ENCODE data around the gene ERP29. TPM values are rescaled to one million over a fixed set of nuclear protein-coding genes. Genes with fewer than 3 reads are reported as not detected.

ERP29 gene
- total and polyA plus RNA-seq, 4 donors = 35.6 to 140 (median 57.1) TPM

GRCh38 chr12:111975161-111975931 is 37.9 kb upstream of the ERP29 start:
- Histone ChIP-seq H3K4me1 (ENCODE audit: control insufficient read depth in 4 of 4, insufficient read depth in 4 of 4, low read length in 3 of 4) (no peaks in the 10 kb centered on the region), H3K27me3 (ENCODE audit: control insufficient read depth in 4 of 4, insufficient read depth in 4 of 4, low read length in 3 of 4) (no peaks in the 10 kb centered on the region), H3K27ac (ENCODE audit: low read depth in 1 of 2, low read length in 2 of 2) (no peak overlapping the region), H3K4me3 (ENCODE audit: low read depth in 1 of 3, low read length in 3 of 3) (no peak overlapping the region), H3K9me3 (ENCODE audit: control insufficient read depth in 4 of 4, low read length in 3 of 4) (peaks cover 0 to 2% (median under 1%) of the 10 kb centered on the region in 4 donors), H3K36me3 (ENCODE audit: control insufficient read depth in 4 of 4, insufficient read depth in 3 of 4, low read depth in 1 of 4, low read length in 3 of 4) (no peaks in the 10 kb centered on the region), H3K9ac (ENCODE audit: low read depth in 1 of 2, low read length in 2 of 2) (no peak overlapping the region)
- TF ChIP-seq EGR1 (IDR thresholded peaks at IDR 0.05; ENCODE audit: low read depth in 2 of 2) = no peak
- no peak for TF ChIP-seq SP1 (IDR thresholded peaks at IDR 0.05)
- TF ChIP-seq GABPA (IDR thresholded peaks at IDR 0.05 in 1 of 2, conservative IDR thresholded peaks at IDR 0.05 in 1 of 2) = no peak
- no peak for TF ChIP-seq JUND (IDR thresholded peaks at IDR 0.05)
- DNase-seq (ENCODE audit: low spot score) = no peak
- 82% methylated on average over 5 of the region's 5 CpGs for WGBS

DNA sequence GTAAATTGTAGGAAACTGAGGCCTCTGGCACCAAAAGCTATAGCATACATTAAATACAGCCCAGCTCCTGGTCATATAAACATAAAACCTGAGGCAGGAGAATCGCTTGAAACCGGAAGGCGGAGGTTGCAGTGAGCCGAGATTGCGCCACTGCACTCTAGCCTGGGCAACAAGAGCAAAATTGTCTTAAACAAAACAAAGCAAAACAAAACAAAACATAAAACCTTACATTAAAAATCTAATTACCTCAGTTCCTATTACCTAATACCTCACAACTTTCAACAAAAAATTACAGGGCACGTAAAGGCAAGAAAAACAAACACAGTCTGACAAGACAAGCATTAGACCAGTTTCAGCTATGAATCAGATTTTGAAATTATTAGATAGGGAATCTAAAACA is 36.9 kb upstream of the ERP29 start:
- H3K9me3 ChIP-seq (ENCODE audit: control insufficient read depth in 4 of 4, low read length in 3 of 4) = no peaks in the 10 kb centered on the region
- TF ChIP-seq RXRA (IDR thresholded peaks at IDR 0.05) = no peak
- no peaks in the 10 kb centered on the region for H3K27me3 ChIP-seq (ENCODE audit: control insufficient read depth in 4 of 4, insufficient read depth in 4 of 4, low read length in 3 of 4)
- H3K9ac ChIP-seq (ENCODE audit: low read depth in 1 of 2, low read length in 2 of 2) = no peak overlapping the region
- DNase-seq (ENCODE audit: low spot score) = no peak
- WGBS = 96% methylated on average over 6 of the region's 6 CpGs
- H3K27ac ChIP-seq (ENCODE audit: low read depth in 1 of 2, low read length in 2 of 2) = no peak overlapping the region
- no peaks in the 10 kb centered on the region for H3K4me1 ChIP-seq (ENCODE audit: control insufficient read depth in 4 of 4, insufficient read depth in 4 of 4, low read length in 3 of 4)
- no peaks in the 10 kb centered on the region for H3K36me3 ChIP-seq (ENCODE audit: control insufficient read depth in 4 of 4, insufficient read depth in 3 of 4, low read depth in 1 of 4, low read length in 3 of 4)
- H3K4me3 ChIP-seq (ENCODE audit: low read depth in 1 of 3, low read length in 3 of 3) = no peak overlapping the region

DNA sequence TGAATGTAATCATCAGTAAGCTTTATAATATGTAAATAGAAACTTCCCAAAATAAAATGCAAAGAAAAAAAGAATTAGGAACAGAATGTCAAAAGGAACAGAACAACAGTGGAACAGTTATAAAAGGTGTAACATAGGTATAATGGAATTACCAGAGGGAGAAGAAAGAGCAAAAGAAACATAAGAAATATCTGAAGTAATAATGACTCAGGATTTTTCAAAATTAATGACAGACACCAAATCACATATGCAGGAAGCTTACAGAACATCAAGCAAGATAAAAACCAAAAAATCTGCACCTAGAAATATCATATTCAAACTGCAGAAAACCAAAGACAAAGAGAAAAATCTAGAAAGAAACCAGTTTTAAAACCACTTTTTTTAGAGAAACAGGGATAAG is 36.4 kb upstream of the ERP29 start:
- H3K4me1 ChIP-seq (ENCODE audit: control insufficient read depth in 4 of 4, insufficient read depth in 4 of 4, low read length in 3 of 4) = no peaks in the 10 kb centered on the region
- no peak for TF ChIP-seq FOXA1 (IDR thresholded peaks at IDR 0.05)
- no peak for TF ChIP-seq HNF4G (IDR thresholded peaks at IDR 0.05)
- TF ChIP-seq FOXA2 (IDR thresholded peaks at IDR 0.05) = no peak
- TF ChIP-seq MAX (IDR thresholded peaks at IDR 0.05) = no peak
- TF ChIP-seq RAD21 (IDR thresholded peaks at IDR 0.05) = no peak
- TF ChIP-seq, protein P1, sequence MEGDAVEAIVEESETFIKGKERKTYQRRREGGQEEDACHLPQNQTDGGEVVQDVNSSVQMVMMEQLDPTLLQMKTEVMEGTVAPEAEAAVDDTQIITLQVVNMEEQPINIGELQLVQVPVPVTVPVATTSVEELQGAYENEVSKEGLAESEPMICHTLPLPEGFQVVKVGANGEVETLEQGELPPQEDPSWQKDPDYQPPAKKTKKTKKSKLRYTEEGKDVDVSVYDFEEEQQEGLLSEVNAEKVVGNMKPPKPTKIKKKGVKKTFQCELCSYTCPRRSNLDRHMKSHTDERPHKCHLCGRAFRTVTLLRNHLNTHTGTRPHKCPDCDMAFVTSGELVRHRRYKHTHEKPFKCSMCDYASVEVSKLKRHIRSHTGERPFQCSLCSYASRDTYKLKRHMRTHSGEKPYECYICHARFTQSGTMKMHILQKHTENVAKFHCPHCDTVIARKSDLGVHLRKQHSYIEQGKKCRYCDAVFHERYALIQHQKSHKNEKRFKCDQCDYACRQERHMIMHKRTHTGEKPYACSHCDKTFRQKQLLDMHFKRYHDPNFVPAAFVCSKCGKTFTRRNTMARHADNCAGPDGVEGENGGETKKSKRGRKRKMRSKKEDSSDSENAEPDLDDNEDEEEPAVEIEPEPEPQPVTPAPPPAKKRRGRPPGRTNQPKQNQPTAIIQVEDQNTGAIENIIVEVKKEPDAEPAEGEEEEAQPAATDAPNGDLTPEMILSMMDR (IDR thresholded peaks at IDR 0.05; ENCODE audit: low read depth, low read length, missing input control) = no peak
- no peak for TF ChIP-seq SP1 (IDR thresholded peaks at IDR 0.05)
- TF ChIP-seq YY1 (IDR thresholded peaks at IDR 0.05) = no peak
- TF ChIP-seq, protein P2, sequence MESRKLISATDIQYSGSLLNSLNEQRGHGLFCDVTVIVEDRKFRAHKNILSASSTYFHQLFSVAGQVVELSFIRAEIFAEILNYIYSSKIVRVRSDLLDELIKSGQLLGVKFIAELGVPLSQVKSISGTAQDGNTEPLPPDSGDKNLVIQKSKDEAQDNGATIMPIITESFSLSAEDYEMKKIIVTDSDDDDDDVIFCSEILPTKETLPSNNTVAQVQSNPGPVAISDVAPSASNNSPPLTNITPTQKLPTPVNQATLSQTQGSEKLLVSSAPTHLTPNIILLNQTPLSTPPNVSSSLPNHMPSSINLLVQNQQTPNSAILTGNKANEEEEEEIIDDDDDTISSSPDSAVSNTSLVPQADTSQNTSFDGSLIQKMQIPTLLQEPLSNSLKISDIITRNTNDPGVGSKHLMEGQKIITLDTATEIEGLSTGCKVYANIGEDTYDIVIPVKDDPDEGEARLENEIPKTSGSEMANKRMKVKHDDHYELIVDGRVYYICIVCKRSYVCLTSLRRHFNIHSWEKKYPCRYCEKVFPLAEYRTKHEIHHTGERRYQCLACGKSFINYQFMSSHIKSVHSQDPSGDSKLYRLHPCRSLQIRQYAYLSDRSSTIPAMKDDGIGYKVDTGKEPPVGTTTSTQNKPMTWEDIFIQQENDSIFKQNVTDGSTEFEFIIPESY (IDR thresholded peaks at IDR 0.05) = no peak
- TF ChIP-seq, protein P3, sequence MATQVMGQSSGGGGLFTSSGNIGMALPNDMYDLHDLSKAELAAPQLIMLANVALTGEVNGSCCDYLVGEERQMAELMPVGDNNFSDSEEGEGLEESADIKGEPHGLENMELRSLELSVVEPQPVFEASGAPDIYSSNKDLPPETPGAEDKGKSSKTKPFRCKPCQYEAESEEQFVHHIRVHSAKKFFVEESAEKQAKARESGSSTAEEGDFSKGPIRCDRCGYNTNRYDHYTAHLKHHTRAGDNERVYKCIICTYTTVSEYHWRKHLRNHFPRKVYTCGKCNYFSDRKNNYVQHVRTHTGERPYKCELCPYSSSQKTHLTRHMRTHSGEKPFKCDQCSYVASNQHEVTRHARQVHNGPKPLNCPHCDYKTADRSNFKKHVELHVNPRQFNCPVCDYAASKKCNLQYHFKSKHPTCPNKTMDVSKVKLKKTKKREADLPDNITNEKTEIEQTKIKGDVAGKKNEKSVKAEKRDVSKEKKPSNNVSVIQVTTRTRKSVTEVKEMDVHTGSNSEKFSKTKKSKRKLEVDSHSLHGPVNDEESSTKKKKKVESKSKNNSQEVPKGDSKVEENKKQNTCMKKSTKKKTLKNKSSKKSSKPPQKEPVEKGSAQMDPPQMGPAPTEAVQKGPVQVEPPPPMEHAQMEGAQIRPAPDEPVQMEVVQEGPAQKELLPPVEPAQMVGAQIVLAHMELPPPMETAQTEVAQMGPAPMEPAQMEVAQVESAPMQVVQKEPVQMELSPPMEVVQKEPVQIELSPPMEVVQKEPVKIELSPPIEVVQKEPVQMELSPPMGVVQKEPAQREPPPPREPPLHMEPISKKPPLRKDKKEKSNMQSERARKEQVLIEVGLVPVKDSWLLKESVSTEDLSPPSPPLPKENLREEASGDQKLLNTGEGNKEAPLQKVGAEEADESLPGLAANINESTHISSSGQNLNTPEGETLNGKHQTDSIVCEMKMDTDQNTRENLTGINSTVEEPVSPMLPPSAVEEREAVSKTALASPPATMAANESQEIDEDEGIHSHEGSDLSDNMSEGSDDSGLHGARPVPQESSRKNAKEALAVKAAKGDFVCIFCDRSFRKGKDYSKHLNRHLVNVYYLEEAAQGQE (IDR thresholded peaks at IDR 0.05) = no peak
- no peak for TF ChIP-seq TAF1 (conservative IDR thresholded peaks at IDR 0.05)
- no peak for TF ChIP-seq NR2F2 (IDR thresholded peaks at IDR 0.05)
- TF ChIP-seq ATF3 (IDR thresholded peaks at IDR 0.05) = no peak

More for the DNA sequence above, 36.4 kb upstream of the ERP29 start:
- no peak for DNase-seq (ENCODE audit: low spot score)
- H3K27me3 ChIP-seq (ENCODE audit: control insufficient read depth in 4 of 4, insufficient read depth in 4 of 4, low read length in 3 of 4) = no peaks in the 10 kb centered on the region
- H3K36me3 ChIP-seq (ENCODE audit: control insufficient read depth in 4 of 4, insufficient read depth in 3 of 4, low read depth in 1 of 4, low read length in 3 of 4) = no peaks in the 10 kb centered on the region
- H3K4me3 ChIP-seq (ENCODE audit: low read depth in 1 of 3, low read length in 3 of 3) = no peak overlapping the region
- no peak overlapping the region for H3K27ac ChIP-seq (ENCODE audit: low read depth in 1 of 2, low read length in 2 of 2)
- H3K9me3 ChIP-seq (ENCODE audit: control insufficient read depth in 4 of 4, low read length in 3 of 4) = no peaks in the 10 kb centered on the region
- H3K9ac ChIP-seq (ENCODE audit: low read depth in 1 of 2, low read length in 2 of 2) = no peak overlapping the region
